ENCODE measurements around the gene ABCA12. TPM values are rescaled to one million over a fixed set of nuclear protein-coding genes. Genes with fewer than 3 reads are reported as not detected.

Gene ABCA12
- total RNA-seq, 2 donors from 2014 or later = not detected

DNA sequence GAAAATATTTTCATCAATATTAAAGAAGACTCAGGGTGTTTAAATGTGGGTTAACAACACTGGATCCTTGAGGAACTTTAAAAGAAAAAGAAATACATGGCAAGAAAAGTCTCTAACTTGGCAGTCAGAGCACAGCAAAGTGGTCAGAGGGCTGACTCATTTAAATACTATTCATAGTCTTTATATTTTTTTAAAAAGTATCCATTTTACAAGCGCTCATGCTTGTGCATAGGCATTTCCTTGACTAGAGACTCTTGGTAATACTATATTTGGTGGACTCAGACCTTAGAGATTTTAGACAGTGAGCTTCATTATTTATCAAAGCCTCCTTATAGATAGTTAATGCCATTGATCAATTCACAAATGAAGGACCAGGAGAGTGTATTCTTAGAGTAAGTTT lies 110.2 kb downstream of the ABCA12 start:
- H3K9me3 ChIP-seq = no peaks in the 10 kb centered on the region
- TF ChIP-seq POLR2A (IDR thresholded peaks at IDR 0.05) = no peak
- TF ChIP-seq CTCF (IDR thresholded peaks at IDR 0.05) = no peak
- no peak for DNase-seq
- H3K27ac ChIP-seq = no peak overlapping the region
- H3K27me3 ChIP-seq = no peaks in the 10 kb centered on the region
- H3K4me3 ChIP-seq = no peak overlapping the region
- H3K4me1 ChIP-seq = no peaks in the 10 kb centered on the region
- H3K36me3 ChIP-seq (replicated peaks in 1 of 2; ENCODE audit: insufficient read depth in 1 of 2, low read depth in 2 of 2) = no peaks in the 10 kb centered on the region
- 80 to 94% methylated on average over 1 of the region's 1 CpG for WGBS, 2 donors
- no peak for ATAC-seq
- intact Hi-C loops (cut with DNase I) = no loop called here

GRCh38 chr2:215027779-215028178 lies 110.6 kb downstream of the ABCA12 start:
- TF ChIP-seq CTCF (IDR thresholded peaks at IDR 0.05) = no peak
- no peak for TF ChIP-seq POLR2A (IDR thresholded peaks at IDR 0.05)
- no peaks in the 10 kb centered on the region for H3K4me1 ChIP-seq
- intact Hi-C loops (cut with DNase I) = no loop called here
- DNase-seq (no peak), ATAC-seq (no peak)
- no peak overlapping the region for H3K27ac ChIP-seq
- H3K9me3 ChIP-seq = no peaks in the 10 kb centered on the region
- WGBS, 2 donors = 40 to 43% methylated on average over 2 of the region's 2 CpGs
- no peaks in the 10 kb centered on the region for H3K27me3 ChIP-seq
- H3K36me3 ChIP-seq (replicated peaks in 1 of 2; ENCODE audit: insufficient read depth in 1 of 2, low read depth in 2 of 2) = no peaks in the 10 kb centered on the region
- H3K4me3 ChIP-seq = no peak overlapping the region

DNA sequence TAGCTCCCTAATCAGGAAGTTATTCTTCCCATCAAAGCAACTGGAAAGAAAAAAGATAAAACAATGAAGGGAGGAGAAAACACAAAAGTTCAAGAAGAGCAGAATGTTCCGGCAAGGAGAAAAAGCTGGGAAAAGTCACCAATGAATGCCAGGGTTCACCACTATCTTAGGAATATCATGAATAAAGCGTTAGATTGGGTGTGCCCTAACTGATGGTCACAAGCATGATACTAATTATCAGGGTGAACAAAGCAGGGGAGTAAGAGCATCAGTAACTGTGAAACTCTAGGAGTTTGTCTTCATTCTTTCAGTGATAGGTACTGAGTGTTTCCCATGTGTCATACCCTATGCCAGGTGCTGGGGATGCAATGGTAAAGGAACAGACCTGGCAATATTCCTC lies 115.5 kb downstream of the ABCA12 start:
- DNase-seq (no peak), ATAC-seq (no peak)
- Histone ChIP-seq H3K27ac (no peak overlapping the region), H3K27me3 (no peaks in the 10 kb centered on the region), H3K4me3 (no peak overlapping the region), H3K9me3 (no peaks in the 10 kb centered on the region), H3K4me1 (no peaks in the 10 kb centered on the region), H3K36me3 (replicated peaks in 1 of 2; ENCODE audit: insufficient read depth in 1 of 2, low read depth in 2 of 2) (no peaks in the 10 kb centered on the region)
- TF ChIP-seq CTCF (IDR thresholded peaks at IDR 0.05) (no peak), POLR2A (IDR thresholded peaks at IDR 0.05) (no peak)
- 78 to 80% methylated on average over 2 of the region's 2 CpGs for WGBS, 2 donors
- intact Hi-C loops (cut with DNase I) = no loop called here

DNA sequence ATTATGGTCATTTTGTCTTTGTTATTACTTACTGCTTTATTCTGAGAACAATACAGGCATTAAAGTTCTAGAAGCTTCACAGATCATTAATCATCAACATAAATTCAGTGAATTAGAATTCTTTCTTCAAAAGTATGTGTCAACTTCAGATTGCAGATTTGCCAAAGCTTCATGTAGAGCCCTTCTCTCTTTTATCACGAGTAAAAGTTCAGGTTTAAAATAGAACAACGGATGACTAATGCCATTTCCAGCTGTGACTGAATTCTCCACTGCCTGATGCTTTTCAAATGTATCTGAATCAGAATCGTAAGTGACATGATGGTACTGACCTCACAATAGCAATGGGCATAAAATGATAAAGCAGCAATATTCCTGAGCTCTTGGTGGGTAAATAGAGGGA lies 116.0 kb downstream of the ABCA12 start:
- intact Hi-C loops (cut with DNase I) = no loop called here
- no peak for TF ChIP-seq POLR2A (IDR thresholded peaks at IDR 0.05)
- no peak for TF ChIP-seq CTCF (IDR thresholded peaks at IDR 0.05)
- no peak for DNase-seq
- H3K9me3 ChIP-seq = no peaks in the 10 kb centered on the region
- H3K4me3 ChIP-seq = no peak overlapping the region
- 31 to 34% methylated on average over 3 of the region's 3 CpGs for WGBS, 2 donors
- no peaks in the 10 kb centered on the region for H3K27me3 ChIP-seq
- H3K36me3 ChIP-seq (replicated peaks in 1 of 2; ENCODE audit: insufficient read depth in 1 of 2, low read depth in 2 of 2) = no peaks in the 10 kb centered on the region
- no peaks in the 10 kb centered on the region for H3K4me1 ChIP-seq
- no peak for ATAC-seq
- no peak overlapping the region for H3K27ac ChIP-seq

DNA sequence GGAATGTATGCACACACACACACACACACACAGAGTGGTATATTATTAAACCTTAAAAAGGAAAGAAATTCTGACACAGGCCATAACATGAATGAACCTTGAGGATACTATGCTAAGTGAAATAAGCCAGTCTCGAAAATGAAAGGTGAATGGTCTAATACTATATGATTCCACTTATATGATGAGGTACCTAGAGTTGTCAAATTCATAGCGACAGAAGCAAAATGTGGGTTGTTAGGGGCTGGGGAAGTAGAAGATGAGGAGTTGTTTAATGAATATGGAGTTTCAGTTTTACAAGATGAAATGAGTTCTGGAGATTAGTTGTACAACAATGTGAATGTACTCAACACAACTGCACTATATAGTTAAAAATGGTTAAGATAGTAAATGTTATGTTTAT lies 118.1 kb downstream of the ABCA12 start:
- no peaks in the 10 kb centered on the region for H3K9me3 ChIP-seq
- ATAC-seq (no peak), DNase-seq (no peak)
- TF ChIP-seq CTCF (IDR thresholded peaks at IDR 0.05) (no peak), POLR2A (IDR thresholded peaks at IDR 0.05) (no peak)
- H3K27ac ChIP-seq = no peak overlapping the region
- WGBS, 2 donors = 33 to 43% methylated on average over 2 of the region's 2 CpGs
- no peaks in the 10 kb centered on the region for H3K4me1 ChIP-seq
- no peaks in the 10 kb centered on the region for H3K27me3 ChIP-seq
- intact Hi-C loops (cut with DNase I) = no loop called here
- H3K36me3 ChIP-seq (replicated peaks in 1 of 2; ENCODE audit: insufficient read depth in 1 of 2, low read depth in 2 of 2) = no peaks in the 10 kb centered on the region
- H3K4me3 ChIP-seq = no peak overlapping the region

All from body of pancreas (tissue), 4 donors.